HepG2 (cell line): ENCODE data around the gene TMX2. TPM values are rescaled to one million over a fixed set of nuclear protein-coding genes. Genes with fewer than 3 reads are reported as not detected.

ENCODE experiments used
- BCL6 ChIP-seq: IDR thresholded peaks from 2 replicates; pipeline ENCODE4 v1.6.1; 2016; ENCODE audit warnings: missing genetic modification reagents, missing compliant biosample characterization
- MBD4 ChIP-seq: IDR thresholded peaks from 2 replicates; pipeline ENCODE4 v1.6.1; 2012; ENCODE audit warnings: low read length, inconsistent platforms, borderline replicate concordance
- TSC22D2 ChIP-seq: sonication (generic); formaldehyde crosslinking; IDR thresholded peaks from 2 replicates; pipeline ENCODE4 v1.5.1; 2020; ENCODE audit warnings: missing genetic modification reagents, mild to moderate bottlenecking, borderline replicate concordance
- ZNF564 ChIP-seq: sonication (generic); formaldehyde crosslinking; IDR thresholded peaks from 2 replicates; pipeline ENCODE4 v1.8.1; 2023; ENCODE audit warnings: mild to moderate bottlenecking, missing genetic modification reagents
- ZNF678 ChIP-seq: sonication (generic); formaldehyde crosslinking; IDR thresholded peaks from 2 replicates; pipeline ENCODE4 v1.4.0; 2020; ENCODE audit warnings: mild to moderate bottlenecking, missing genetic modification reagents
- ZNF772 ChIP-seq: sonication (generic); formaldehyde crosslinking; IDR thresholded peaks from 2 replicates; pipeline ENCODE4 v1.5.0; 2020; ENCODE audit warnings: mild to moderate bottlenecking, missing genetic modification reagents
- ZNF781 ChIP-seq: sonication (generic); formaldehyde crosslinking; IDR thresholded peaks from 2 replicates; pipeline ENCODE4 v1.5.1; 2020; ENCODE audit warnings: borderline replicate concordance, mild to moderate bottlenecking, missing genetic modification reagents; ENCODE audit errors: not compliant biosample characterization
- ZSCAN30 ChIP-seq: sonication (generic); formaldehyde crosslinking; IDR thresholded peaks from 2 replicates; pipeline ENCODE4 v1.5.0; 2020; ENCODE audit warnings: mild to moderate bottlenecking, missing genetic modification reagents
- polyA plus RNA-seq, 8 experiments: library from polyadenylated mRNA; depleted of rRNA in 3 of 8; stranded (reverse) in 7 of 8; unstranded in 1 of 8; fragments of >200 nt; fragmentation: Illumina TruSeq in 4 of 8; extraction: Trizol in 4 of 8; gene quantifications; 2 replicates each; pipeline versions ENCODE4 v1.2.1 to v1.2.3, GENCODE V29; 2011 to 2016; ENCODE audit warnings: low read depth in 4 of 8, missing spikeins in 1 of 8, mixed read lengths in 1 of 8; ENCODE audit not compliant: insufficient read depth in 1 of 8
- total RNA-seq, 5 experiments: library from RNA; depleted of rRNA; stranded (reverse); fragments of >200 nt; fragmentation: Illumina TruSeq; extraction: Trizol; gene quantifications; 2 replicates each; pipeline ENCODE4 v1.2.3, GENCODE V29; 2016; ENCODE audit warnings: low read depth in 1 of 5
- TF ChIP-seq, protein P1 (sequence below): sonication (generic); formaldehyde crosslinking; IDR thresholded peaks from 2 replicates; pipeline ENCODE4 v1.5.1; 2020; ENCODE audit warnings: mild to moderate bottlenecking, missing genetic modification reagents, moderate library complexity
- TF ChIP-seq, protein P2 (sequence below): sonication (generic); formaldehyde crosslinking; IDR thresholded peaks from 2 replicates; pipeline ENCODE4 v1.9.0; 2021; ENCODE audit warnings: missing genetic modification reagents, borderline replicate concordance
- TF ChIP-seq, protein P3 (sequence below): sonication (generic); formaldehyde crosslinking; IDR thresholded peaks from 2 replicates; pipeline ENCODE4 v1.8.1; 2023; ENCODE audit warnings: mild to moderate bottlenecking, inconsistent platforms, moderate library complexity, missing genetic modification reagents, borderline replicate concordance
- TF ChIP-seq, protein P4 (sequence below): sonication (generic); formaldehyde crosslinking; IDR thresholded peaks from 2 replicates; pipeline ENCODE4 v1.5.1; 2020; ENCODE audit warnings: missing genetic modification reagents, mild to moderate bottlenecking, borderline replicate concordance

Gene TMX2
- total and polyA plus RNA-seq, 2 of the 13 experiments (the other 11 are each of a cell fraction or from before 2014, with no cell fraction given) = 84.5 to 129 TPM

DNA sequence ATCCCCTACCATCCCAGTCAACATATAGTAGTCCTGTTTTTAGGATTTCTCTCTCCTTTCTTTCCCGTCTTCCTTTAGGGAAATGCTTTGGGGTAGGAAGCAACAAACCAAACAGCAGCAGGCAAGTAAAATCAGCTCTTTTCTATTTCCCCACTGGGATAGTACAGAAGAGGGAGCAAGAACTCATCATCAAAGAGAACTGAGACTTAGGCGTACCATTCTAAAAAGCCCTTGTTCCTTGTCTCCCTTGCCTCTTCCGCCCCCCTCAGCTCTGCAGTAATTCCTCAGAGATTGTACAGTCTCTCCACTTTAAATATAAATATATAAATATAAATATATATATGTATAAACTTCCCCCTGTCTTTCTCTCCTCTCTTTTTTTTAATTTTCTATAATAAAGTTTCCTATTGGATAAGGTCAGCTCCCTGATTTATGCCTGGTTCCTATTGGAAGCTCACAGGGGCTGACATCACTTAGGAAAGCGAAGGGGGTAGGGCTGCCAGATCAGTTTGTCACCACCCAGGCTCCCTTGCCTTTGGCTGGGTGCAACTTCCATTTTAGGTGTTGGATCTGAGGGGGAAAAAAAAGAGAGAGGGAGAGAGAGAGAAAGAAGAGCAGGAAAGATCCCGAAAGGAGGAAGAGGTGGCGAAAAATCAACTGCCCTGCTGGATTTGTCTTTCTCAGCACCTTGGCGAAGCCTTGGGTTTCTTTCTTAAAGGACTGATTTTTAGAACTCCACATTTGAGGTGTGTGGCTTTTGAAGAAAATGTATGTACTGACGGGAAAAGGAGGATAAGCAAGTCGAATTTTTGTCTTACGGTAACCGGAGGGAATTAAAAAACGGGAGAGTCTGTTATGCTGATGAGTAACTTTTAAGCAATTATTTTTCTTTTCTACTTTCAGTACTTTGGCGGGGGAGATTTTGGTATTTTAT is 49.2 kb downstream of the TMX2 start, which contains the start of gene CTNND1 (continued):
- TF ChIP-seq, protein P1, sequence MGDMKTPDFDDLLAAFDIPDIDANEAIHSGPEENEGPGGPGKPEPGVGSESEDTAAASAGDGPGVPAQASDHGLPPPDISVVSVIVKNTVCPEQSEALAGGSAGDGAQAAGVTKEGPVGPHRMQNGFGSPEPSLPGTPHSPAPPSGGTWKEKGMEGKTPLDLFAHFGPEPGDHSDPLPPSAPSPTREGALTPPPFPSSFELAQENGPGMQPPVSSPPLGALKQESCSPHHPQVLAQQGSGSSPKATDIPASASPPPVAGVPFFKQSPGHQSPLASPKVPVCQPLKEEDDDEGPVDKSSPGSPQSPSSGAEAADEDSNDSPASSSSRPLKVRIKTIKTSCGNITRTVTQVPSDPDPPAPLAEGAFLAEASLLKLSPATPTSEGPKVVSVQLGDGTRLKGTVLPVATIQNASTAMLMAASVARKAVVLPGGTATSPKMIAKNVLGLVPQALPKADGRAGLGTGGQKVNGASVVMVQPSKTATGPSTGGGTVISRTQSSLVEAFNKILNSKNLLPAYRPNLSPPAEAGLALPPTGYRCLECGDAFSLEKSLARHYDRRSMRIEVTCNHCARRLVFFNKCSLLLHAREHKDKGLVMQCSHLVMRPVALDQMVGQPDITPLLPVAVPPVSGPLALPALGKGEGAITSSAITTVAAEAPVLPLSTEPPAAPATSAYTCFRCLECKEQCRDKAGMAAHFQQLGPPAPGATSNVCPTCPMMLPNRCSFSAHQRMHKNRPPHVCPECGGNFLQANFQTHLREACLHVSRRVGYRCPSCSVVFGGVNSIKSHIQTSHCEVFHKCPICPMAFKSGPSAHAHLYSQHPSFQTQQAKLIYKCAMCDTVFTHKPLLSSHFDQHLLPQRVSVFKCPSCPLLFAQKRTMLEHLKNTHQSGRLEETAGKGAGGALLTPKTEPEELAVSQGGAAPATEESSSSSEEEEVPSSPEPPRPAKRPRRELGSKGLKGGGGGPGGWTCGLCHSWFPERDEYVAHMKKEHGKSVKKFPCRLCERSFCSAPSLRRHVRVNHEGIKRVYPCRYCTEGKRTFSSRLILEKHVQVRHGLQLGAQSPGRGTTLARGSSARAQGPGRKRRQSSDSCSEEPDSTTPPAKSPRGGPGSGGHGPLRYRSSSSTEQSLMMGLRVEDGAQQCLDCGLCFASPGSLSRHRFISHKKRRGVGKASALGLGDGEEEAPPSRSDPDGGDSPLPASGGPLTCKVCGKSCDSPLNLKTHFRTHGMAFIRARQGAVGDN (CRISPR knock-in tag) = no peak
- TF ChIP-seq ZNF781 (CRISPR knock-in tag) (no peak), ZNF772 (CRISPR knock-in tag) (no peak; the same call in 1 of the 2 replicates), TSC22D2 (CRISPR knock-in tag) (peak; percentile 45; the same call in 1 of the 2 replicates), ZSCAN30 (CRISPR knock-in tag) (no peak), BCL6 (peak; percentile 21; the same call in 1 of the 2 replicates), ZNF564 (CRISPR knock-in tag) (no peak), ZNF678 (CRISPR knock-in tag) (no peak), MBD4 (no peak)
- TF ChIP-seq, protein P2, sequence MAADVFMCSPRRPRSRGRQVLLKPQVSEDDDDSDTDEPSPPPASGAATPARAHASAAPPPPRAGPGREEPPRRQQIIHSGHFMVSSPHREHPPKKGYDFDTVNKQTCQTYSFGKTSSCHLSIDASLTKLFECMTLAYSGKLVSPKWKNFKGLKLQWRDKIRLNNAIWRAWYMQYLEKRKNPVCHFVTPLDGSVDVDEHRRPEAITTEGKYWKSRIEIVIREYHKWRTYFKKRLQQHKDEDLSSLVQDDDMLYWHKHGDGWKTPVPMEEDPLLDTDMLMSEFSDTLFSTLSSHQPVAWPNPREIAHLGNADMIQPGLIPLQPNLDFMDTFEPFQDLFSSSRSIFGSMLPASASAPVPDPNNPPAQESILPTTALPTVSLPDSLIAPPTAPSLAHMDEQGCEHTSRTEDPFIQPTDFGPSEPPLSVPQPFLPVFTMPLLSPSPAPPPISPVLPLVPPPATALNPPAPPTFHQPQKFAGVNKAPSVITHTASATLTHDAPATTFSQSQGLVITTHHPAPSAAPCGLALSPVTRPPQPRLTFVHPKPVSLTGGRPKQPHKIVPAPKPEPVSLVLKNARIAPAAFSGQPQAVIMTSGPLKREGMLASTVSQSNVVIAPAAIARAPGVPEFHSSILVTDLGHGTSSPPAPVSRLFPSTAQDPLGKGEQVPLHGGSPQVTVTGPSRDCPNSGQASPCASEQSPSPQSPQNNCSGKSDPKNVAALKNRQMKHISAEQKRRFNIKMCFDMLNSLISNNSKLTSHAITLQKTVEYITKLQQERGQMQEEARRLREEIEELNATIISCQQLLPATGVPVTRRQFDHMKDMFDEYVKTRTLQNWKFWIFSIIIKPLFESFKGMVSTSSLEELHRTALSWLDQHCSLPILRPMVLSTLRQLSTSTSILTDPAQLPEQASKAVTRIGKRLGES = no peak
- TF ChIP-seq, protein P3, sequence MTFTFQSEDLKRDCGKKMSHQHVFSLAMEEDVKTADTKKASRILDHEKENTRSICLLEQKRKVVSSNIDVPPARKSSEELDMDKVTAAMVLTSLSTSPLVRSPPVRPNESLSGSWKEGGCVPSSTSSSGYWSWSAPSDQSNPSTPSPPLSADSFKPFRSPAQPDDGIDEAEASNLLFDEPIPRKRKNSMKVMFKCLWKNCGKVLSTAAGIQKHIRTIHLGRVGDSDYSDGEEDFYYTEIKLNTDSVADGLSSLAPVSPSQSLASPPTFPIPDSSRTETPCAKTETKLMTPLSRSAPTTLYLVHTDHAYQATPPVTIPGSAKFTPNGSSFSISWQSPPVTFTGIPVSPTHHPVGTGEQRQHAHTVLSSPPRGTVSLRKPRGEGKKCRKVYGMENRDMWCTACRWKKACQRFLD (CRISPR knock-in tag) = no peak
- TF ChIP-seq, protein P4, sequence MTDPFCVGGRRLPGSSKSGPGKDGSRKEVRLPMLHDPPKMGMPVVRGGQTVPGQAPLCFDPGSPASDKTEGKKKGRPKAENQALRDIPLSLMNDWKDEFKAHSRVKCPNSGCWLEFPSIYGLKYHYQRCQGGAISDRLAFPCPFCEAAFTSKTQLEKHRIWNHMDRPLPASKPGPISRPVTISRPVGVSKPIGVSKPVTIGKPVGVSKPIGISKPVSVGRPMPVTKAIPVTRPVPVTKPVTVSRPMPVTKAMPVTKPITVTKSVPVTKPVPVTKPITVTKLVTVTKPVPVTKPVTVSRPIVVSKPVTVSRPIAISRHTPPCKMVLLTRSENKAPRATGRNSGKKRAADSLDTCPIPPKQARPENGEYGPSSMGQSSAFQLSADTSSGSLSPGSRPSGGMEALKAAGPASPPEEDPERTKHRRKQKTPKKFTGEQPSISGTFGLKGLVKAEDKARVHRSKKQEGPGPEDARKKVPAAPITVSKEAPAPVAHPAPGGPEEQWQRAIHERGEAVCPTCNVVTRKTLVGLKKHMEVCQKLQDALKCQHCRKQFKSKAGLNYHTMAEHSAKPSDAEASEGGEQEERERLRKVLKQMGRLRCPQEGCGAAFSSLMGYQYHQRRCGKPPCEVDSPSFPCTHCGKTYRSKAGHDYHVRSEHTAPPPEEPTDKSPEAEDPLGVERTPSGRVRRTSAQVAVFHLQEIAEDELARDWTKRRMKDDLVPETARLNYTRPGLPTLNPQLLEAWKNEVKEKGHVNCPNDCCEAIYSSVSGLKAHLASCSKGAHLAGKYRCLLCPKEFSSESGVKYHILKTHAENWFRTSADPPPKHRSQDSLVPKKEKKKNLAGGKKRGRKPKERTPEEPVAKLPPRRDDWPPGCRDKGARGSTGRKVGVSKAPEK (CRISPR knock-in tag) = no peak
